Activated CD4-positive, alpha-beta T cell treated with anti-CD3 and anti-CD28 coated beads, Interleukin-2, amount 50 U/mL, for 48 hours (primary cell): Measurements from ENCODE around the gene MLLT10.
"Not testable (repeated sequence)": the region's sequence is repeated elsewhere in the genome, so short reads cannot be mapped to it uniquely, and the experiment has no call there.

Source experiments
- DNase-seq, 2 experiments: peaks; one replicate each; pipeline ENCODE4 v3.0.0-alpha.2; 2020

MLLT10 gene

GRCh38 chr10:21707498-21707897 lies 173.5 kb downstream of the MLLT10 start:
- no peak for DNase-seq

- no peak for DNase-seq
Observed at GRCh38 chr10:21712975-21713374, 178.9 kb downstream of the MLLT10 start.

- no peak for DNase-seq
Observed at GRCh38 chr10:21715531-21716195, 181.6 kb downstream of the MLLT10 start.

GRCh38 chr10:21717437-21718054 lies 183.5 kb downstream of the MLLT10 start:
- not testable (repeated sequence) for DNase-seq

GRCh38 chr10:21719502-21719901 lies 185.5 kb downstream of the MLLT10 start:
- no peak for DNase-seq

- no peak for DNase-seq
Observed at GRCh38 chr10:21720090-21720489, 186.1 kb downstream of the MLLT10 start.

GRCh38 chr10:21721000-21721665 lies 187.1 kb downstream of the MLLT10 start:
- DNase-seq = no peak

- DNase-seq = no peak
Observed at GRCh38 chr10:21722209-21722608, 188.2 kb downstream of the MLLT10 start.

- no peak for DNase-seq
Observed at GRCh38 chr10:21724020-21724589, 190.1 kb downstream of the MLLT10 start.

- DNase-seq = peak; percentile 23 to 40
Observed at GRCh38 chr10:21724687-21725367, 190.8 kb downstream of the MLLT10 start.

- no peak for DNase-seq
Observed at GRCh38 chr10:21726601-21727225, 192.7 kb downstream of the MLLT10 start.

- no peak for DNase-seq
Observed at GRCh38 chr10:21727452-21728168, 193.6 kb downstream of the MLLT10 start.

GRCh38 chr10:21728618-21729017 lies 194.6 kb downstream of the MLLT10 start:
- DNase-seq = no peak

- peak; percentile 31 to 37 for DNase-seq
Observed at GRCh38 chr10:21732067-21732772, 198.2 kb downstream of the MLLT10 start.

- DNase-seq = no peak
Observed at GRCh38 chr10:21733710-21734109, 199.7 kb downstream of the MLLT10 start.

GRCh38 chr10:21737106-21737505 lies 203.1 kb downstream of the MLLT10 start:
- no peak for DNase-seq

GRCh38 chr10:21740989-21741388 lies 207.0 kb downstream of the MLLT10 start:
- no peak for DNase-seq

- no peak for DNase-seq
Observed at GRCh38 chr10:21742740-21743412, 208.8 kb downstream of the MLLT10 start.

- DNase-seq = no peak
Observed at GRCh38 chr10:21744223-21744622, 210.2 kb downstream of the MLLT10 start.

GRCh38 chr10:21746118-21746517 lies 212.1 kb downstream of the MLLT10 start:
- no peak for DNase-seq

- no peak for DNase-seq
Observed at GRCh38 chr10:21747809-21748208, 213.8 kb downstream of the MLLT10 start.
